HS-5 (cell line): ENCODE data around the gene SNCAIP.

ENCODE experiments used
- DNase-seq: peaks from one replicate; pipeline ENCODE4 v3.0.0-alpha.2; 2012; ENCODE audit warnings: low read depth

Gene SNCAIP

GRCh38 chr5:122311961-122312590 lies at the start of gene SNCAIP:
Gene SNCAIP, plus strand, starts transcription at chr5:122312237. Its CDS starts 78,898 bp downstream, at chr5:122391135.
- DNase-seq, result peak; percentile 8

DNA sequence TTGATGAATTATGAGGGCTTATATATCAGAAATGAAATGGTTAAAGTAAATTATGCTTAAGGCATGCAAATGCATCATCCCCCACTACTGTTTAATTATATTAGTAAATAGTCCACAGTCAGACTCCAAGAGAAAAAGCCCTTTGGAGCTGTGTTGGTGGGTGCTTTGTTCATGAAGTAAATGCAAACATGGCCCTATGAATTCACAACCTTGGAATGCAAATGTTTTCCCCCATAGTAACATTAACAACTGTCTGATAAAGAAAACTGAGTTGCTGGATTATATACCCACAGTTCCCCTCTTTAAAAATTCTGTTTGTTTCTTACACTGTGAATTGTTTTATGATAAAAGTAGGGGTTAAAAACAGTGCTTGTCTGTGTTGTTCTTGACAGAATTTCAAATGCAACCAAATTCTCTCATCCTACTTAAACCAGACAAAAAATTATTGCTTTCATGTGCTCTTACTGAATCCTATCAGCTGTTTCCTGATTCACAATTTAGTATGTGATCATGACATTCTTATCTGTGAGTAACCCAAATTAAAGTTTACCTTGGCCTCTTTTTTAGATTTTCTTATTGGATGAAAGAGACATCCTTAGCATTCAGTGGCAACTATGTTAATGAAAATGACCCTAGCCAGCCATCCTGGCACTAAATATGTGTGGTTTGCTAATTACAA lies 48.5 kb upstream of the SNCAIP start:
- peak; percentile 36 for DNase-seq

DNA sequence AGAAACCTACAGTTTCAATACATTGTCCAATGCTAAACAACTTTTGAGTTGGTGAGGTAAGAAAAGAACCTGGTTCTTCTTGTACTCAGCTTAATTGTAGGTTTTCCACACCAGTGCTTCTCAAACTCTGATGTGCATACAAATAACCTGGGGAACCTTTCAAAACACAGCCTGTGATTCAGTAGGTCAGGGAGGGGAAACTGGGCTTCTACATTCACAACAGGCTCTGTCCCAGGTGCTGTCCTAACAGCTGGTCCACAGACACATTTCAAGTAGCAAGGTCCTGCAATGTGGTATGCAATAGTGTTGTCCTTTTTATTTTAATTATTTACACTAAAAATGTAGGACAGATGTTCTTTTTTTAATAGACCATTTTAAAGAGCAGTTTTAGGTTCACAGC lies 47.4 kb upstream of the SNCAIP start:
- no peak for DNase-seq

DNA sequence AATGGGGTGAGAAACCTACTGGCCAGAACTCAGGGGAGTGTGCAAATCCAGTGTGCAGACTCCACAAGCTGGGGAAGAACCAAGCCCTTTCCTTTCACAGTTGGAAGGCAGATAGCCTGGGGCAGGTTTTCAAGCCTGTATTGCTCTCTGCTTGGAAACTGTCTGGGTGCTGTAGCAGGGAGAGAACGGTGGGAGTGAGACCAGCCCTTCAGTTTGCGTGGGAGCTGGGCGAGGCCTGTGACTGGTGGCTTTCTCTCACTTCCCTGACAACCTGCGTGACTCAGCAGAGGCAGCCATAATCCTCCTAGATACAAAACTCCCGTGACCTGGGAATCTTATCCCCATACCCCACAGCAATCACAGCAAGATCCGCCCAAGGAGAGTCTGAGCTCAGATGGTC lies 44.9 kb upstream of the SNCAIP start:
- no peak for DNase-seq

GRCh38 chr5:122273696-122274095 lies 38.3 kb upstream of the SNCAIP start:
- no peak for DNase-seq

DNA sequence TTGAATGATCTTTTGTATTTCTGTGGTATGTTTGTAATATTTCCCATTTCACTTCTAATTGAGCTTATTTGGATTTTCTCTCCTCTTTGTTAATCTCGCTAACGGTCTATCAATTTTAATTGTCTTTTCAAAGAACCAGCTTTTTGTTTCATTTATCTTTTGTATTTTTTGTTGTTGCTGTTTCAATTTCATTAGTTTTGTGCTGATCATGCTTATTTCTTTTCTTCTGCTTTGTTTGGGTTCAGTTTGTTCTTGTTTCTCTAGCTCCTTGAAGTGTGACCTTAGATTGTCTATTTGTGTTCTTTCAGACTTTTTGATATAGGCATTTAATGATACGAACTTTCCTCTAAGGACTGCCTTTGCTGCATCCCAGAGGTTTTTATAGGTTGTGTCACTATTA lies 28.4 kb upstream of the SNCAIP start:
- no peak for DNase-seq

DNA sequence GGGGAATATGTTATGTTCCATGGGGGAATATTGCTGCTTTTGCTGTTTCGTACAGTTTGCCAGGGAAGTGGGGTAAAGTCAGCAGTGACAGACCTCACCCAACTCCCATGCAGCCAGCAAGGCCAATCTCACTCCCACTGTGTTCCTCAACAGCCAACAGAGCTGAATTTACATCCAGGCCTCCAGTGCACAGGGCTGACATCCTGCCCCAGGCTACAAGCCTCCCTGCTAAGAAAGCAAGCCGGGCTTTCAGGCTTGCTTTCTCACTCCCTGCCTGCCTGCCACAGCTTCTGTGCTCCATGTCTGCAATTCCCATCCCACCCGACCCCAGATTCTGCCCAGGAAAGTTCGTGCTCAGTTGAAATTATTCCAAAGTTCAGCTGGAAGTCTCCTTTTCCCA lies 25.5 kb upstream of the SNCAIP start:
- no peak for DNase-seq

DNA sequence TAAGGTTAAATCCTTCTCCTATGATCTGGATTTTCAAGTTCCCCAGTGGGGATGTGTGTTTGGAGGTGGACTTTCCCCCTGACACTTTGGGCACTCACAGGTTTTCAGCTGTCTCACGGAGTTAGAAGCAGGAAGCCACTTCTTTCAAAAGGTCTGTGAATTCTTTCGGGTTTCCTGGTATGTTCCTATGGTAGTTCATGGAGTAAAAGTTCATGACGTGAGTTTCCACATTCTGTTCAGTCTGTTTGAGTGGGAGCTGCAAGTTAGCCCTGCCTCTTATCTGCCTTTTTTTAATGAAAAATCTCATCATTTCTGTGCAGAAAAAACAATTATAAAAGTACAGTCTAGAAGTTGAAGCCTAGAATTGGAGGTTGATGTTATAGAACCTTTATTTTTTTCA lies 24.9 kb upstream of the SNCAIP start:
- DNase-seq, result no peak

DNA sequence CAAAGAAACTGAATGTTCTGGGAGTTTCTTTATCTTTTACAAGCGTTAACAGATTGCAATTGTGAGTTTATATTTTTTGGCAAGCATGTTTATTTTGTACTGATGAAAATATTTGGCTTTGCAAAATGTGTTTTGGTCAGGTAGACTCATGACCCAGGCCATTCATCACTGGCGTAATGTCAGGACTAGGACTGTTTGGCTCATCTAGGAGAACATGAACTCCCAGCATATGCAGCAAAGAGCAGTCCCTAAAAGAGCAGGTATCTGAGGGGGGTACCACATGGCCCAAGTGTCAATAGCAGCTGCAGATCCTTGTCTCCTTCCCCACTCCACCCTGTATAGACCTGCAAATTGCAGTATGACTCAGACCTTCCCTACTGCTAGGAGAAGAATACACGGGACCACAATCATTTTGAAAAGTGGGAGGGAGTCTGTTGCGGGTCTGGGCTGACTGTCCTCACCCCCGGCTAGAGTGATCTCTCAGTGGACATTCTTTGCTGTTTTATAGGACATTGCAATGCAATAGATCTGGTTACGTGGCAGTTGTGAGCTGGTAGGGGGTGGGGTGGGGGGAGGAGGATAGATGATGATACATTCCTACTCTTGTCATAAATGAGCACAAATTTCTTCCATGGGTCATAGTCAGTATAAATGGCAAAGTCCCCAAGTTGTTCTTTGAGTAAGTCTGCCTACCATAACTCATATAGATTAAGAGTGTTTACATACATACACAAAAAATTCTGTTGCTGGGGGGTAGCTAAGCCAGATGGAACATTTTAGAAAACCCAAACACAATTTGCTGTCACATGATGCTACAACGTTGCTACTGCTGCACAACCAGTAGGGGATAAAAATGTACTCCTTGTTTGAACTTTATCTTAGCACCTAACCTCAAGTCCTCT lies 20.8 kb upstream of the SNCAIP start:
- DNase-seq, result no peak

DNA sequence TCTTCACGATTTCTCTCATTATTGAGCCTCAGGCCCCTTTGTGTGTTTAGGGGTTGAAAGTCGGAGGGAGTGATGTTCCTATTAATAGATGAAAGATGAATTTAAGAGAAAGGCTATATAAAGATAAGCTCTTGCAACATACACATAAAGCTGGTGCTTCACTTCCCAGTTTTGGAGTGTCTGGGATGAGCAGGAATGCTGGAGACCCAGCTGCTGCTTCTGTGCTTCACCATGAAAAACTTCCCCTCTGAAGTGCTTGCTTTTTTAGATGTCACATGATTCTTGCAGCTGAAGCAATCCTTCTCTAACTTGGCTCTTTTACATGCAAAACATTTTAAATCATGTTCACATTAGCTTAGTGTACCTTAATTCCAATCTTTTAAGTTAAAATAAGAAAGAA lies 19.7 kb upstream of the SNCAIP start:
- no peak for DNase-seq

- no peak for DNase-seq
Observed at GRCh38 chr5:122295138-122295537, 16.9 kb upstream of the SNCAIP start.

GRCh38 chr5:122296871-122297270 lies 15.2 kb upstream of the SNCAIP start:
- no peak for DNase-seq

GRCh38 chr5:122297587-122298298 lies 14.3 kb upstream of the SNCAIP start:
- no peak for DNase-seq

- no peak for DNase-seq
Observed at GRCh38 chr5:122300374-122300773, 11.7 kb upstream of the SNCAIP start.

DNA sequence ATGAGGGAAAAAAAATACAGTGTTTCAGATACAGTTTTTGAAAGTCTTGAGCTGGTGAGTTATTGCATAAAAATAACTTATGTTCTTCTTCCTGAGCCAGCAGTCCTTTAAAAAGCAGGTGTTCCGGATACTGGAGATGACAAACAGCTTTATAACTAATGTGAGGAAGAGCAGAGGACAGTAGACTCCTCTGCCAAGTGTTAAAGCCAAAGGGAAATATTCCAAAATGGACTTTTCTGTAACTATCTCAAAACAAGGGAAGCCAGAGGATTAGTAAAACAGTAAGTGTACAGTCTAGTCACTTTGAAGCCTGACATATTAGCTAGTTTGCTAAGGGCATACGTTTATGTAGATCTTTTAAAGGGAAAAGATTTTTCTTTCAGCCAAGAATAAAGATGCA lies 11.0 kb upstream of the SNCAIP start:
- no peak for DNase-seq

DNA sequence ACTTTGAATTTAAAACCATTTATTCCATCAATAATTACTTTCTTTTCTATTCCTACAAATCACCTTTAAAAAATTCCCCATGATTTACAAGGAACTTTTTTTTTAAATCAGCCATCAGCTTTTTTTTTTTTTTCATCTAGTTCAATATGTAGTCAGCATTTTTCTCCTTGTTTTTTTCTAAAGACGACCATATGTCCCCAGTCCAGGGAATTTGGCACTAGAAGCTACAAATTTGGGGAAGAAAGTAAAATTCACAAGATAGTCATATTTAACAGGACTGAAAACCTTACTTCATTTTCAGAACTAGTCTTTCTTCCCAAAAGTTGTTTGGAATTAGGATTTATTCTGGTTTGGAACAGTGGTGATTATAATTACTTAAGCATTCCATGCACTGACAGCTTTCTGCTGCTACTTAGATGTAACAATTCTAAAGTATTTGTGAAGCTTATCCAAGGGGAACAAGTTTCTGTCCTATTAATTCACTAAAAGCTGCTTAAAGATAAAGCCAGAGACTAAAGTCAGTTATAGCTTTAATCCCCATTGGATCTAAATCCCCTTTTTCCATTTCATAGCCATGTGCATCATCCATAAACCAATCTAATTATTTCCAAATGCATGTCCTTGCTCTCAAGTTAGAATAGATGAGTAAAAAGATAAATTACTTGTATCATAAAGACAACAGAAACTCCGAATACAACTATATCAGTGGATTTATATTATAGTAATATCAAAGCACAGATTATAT lies 7.4 kb upstream of the SNCAIP start:
- DNase-seq, result no peak

GRCh38 chr5:122306461-122306860 lies 5.6 kb upstream of the SNCAIP start:
- no peak for DNase-seq

GRCh38 chr5:122310889-122311288 lies 1.1 kb upstream of the SNCAIP start:
- DNase-seq, result no peak

GRCh38 chr5:122311497-122311960 lies 508 bp upstream of the SNCAIP start:
- DNase-seq, result no peak

- DNase-seq, result peak; percentile 19
Observed at GRCh38 chr5:122312591-122313406, 762 bp downstream of the SNCAIP start.

GRCh38 chr5:122314036-122314435 lies 2.0 kb downstream of the SNCAIP start:
- DNase-seq, result no peak
